Kasumi-1 (cell line): ENCODE results near the gene CERK.
"Not testable (repeated sequence)": the region's sequence is repeated elsewhere in the genome, so short reads cannot be mapped to it uniquely, and the experiment has no call there.

Source experiments
- DNase-seq, 2 experiments: peaks; one replicate each; lab custom pipeline; 2025; lab: John Stamatoyannopoulos, UW

CERK gene, protein sequence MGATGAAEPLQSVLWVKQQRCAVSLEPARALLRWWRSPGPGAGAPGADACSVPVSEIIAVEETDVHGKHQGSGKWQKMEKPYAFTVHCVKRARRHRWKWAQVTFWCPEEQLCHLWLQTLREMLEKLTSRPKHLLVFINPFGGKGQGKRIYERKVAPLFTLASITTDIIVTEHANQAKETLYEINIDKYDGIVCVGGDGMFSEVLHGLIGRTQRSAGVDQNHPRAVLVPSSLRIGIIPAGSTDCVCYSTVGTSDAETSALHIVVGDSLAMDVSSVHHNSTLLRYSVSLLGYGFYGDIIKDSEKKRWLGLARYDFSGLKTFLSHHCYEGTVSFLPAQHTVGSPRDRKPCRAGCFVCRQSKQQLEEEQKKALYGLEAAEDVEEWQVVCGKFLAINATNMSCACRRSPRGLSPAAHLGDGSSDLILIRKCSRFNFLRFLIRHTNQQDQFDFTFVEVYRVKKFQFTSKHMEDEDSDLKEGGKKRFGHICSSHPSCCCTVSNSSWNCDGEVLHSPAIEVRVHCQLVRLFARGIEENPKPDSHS

DNA sequence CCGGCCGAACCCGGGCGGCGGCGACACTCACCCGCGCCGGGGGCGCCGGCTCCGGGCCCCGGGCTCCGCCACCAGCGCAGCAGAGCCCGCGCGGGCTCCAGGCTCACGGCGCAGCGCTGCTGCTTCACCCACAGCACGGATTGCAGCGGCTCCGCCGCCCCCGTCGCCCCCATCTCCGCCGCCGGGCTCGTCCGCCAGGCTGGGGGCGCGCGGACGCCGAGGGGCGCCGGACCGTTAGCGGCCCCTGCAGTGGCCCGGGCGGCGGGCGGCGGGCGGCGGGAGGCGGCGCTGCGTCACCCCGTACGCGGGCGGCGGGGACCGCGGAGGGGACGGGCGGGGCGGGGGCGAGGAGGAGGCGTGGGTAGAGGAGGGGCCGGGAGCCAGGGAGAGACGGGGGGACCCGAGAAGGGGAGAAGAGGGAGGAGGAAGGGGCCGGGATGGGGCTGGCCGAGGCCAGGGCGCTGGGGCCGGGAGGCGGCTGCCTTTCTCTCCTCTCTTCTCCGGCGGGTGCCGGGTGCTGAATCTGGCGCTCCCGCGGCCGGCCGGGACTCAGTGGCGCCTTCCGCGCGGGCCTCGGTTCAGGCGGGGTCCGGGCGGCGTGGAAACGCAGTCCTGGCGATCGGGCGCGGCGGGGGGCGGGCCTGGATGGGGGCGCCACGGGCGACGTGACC lies at the start of gene CERK:
TSS of gene CERK (minus strand) at position 277 of the 671 bp plus-strand sequence. CDS start at position 173, 104 bp downstream.
- peak; percentile 27 to 29 for DNase-seq

DNA sequence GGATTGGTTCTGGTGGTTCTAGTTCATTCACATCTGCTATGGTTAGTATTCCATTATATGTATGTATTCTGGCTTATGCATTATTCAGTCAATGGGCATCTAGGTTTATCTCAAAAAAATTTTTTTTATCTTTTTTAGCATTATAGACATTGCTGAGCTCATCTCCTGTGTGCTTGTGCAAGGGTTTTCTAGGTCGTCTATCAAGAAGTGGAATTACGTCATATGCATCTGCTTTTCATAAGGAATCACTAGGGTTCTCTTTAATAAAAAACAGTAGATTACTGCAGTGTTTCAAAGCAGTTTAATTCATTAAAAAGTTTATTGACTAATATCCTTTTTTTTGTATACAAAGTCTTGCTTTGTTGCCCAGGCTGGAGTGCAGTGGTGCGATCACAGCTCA lies 45.7 kb upstream of the CERK start:
- DNase-seq: no peak

DNA sequence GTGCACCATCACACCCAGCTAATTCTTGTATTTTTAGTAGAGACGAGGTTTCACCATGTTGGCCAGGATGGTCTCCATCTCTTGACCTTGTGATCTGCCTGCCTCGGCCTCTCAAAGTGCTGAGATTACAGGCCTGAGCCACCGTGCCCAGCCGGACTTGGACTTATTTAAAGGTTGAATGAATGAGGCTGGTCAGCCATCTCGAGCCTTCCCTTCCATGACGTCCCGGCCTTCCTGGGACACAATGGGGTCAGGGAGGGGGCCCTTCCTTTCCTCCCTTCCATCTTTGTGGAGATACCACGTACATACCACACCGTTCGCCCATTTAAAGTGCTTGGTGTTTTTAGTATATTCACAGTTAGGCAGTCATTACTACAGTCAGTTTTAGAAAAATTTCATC lies 44.1 kb upstream of the CERK start:
- DNase-seq: not testable (repeated sequence)

DNA sequence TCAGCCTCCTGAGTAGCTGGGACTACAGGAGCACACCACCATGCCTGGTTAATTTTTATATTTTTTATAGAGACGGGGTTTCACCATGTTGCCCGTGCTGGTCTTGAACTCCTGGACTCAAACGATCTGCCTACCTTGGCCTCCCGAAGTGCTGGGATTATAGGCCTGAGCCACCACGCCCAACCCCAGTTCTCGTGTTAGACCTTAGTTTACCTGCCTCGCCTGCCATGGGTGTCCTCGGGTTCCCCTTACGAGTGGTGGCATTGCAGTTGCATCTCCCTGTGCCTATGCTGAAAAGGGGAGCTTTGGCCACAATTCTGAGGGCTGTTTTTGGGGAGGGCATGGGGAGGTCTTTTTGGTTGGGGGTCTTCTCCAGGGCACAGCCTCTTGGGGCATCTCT lies 43.2 kb upstream of the CERK start:
- no peak for DNase-seq

DNA sequence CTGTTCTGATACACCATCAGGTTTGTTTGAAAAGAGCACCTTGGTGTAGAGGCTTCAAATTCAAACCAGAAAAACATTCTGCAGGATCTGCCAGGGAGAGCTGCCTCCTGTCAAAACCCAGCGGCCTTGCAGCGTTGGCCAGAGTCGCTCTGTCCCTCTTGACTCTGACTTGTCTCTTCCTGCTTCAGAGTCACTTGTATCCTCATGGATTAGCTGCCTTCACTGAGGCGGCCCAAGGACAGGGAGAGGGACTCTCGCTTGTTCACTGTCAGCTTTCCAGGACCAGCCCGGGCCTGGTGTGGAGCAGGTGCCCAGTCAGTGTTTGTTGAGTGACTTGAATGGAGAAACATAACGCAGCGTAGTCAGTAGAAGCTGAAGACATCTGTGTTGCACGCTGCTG lies 42.4 kb upstream of the CERK start:
- DNase-seq: no peak

DNA sequence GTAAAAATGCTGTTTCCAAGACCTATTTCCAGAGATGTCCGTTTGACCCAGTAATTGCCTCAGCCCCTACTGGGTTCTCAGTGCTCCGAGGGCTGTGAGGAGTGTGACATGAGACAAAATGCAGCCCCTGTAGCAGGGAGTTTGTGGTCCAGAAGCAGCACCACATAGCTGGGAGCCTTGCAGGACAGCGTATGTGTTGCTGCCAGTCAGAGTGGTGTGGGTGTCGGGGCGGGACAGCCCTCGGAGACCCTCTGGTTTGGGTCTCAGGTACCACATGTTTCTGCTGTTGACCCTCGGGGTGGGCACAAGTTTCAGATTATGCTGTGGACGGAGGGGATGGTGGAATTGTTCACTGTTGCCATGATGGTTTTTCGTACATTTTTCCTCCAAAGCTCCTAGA lies 41.6 kb upstream of the CERK start:
- DNase-seq: no peak

DNA sequence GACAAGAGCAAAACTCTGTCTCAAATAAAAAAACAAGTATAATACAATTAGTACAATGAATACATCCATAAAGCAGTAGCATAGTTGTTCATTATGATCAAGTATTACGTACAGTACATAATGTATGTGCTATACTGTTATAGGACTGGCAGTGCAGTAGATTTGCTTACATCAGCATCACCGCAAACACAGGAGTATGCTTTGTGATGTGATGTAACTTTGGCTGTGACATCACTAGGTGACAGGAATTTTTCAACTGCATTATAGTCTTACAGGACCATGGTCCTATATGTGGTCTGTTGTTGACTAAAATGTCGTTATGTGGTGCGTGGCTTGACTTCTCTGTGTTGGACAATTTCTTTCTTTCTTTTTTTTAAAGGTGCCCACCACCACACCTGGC lies 41.0 kb upstream of the CERK start:
- no peak for DNase-seq

DNA sequence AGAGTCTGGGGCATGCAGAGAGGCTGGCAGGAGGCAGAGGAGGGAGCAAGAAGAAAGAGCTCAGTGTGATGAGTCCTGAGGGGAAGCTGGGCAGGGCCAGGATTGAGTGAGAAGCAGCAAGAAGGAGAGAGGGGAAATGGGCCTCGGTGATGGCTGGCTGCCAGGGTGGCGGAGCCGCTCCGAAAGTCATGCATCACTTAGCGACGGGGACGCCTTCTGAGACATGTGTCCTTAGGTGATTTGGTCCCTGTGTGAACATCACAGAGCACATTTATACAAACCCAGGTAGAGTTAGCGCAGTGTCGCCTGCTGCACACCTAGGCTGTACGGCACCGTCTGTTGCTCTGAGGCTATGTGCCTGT lies 39.5 kb upstream of the CERK start:
- DNase-seq: peak; percentile 69 to 89

DNA sequence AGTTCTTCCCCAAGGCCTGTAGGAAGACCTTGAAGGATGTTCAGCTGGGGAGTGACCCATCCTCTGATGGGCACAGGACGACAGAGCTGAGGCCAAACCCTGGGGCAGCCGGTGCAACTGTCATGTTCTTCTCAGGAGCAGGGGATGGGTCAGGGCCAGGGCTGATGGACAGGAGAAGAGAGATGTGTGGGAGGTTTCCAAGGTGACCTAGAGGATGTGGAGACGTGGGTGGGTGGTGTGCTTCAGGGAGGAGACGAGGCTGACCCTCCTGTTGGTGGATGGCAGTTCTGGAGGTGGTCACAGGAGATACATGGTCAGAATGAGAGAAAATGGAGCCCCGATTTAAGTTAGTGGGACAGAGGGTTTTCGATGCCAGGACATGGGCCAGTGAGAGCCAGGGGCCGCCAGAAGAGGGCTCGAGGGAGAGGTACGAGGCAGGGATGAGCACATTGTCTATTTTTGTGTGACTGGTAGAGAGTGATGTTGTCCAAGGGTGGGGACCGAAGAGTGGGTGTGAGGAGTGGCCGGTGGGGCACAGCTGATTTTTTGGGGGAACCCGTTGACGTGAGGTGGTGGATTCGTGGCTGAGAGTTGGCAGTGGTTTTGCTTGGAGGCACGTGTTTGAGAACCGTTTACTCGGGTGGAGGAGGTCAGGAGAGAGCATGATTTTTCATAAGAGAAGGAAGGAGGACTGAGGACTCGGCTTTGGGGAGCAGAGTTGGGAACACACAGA lies 39.0 kb upstream of the CERK start:
- no peak for DNase-seq

DNA sequence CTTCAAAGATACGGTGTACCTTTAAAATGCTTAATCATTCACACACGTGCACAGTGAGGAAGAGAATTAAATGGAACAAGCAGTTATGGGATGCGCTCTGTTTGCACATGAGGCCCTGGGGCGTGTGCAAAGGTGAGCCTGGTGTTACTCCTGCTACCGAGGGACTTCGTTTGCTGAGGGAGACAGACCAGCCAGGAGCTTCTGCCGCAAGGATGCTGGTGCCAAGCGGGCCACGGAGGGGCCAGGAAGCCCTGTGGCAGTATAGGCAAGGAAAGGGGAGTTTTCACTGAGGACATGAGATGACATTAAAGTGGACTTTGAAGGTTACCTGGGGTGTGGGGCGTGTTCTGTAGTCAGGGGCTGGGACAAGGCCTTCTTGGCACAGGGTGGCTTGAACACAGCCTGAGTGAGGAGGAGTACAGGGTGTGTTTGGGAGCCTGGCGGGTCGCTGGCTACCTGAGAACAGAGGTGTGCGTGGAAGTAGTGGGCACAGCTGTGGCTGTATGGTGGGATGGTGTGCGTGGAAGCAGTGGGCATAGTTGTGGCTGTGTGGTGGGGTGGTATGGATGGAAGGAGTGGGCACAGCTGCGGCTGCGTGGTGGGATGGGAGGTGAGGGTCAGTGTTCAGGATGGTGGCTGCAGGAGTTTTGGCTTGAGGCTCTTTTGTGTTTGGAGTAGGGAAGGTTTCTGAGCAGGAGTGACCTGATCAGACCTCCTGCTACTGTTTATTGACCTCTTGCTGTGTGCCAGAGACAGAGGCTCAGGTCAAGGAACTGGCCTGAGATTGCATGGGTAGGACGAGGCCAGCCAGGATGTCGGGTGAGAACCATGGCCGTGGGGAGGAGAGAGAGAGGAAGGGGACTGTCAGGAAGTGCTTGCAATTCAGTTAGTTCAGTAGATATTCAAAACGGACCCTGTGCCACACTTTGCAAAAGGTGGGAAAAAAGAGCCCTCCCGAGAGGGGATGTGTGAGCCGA lies 38.1 kb upstream of the CERK start:
- no peak for DNase-seq

DNA sequence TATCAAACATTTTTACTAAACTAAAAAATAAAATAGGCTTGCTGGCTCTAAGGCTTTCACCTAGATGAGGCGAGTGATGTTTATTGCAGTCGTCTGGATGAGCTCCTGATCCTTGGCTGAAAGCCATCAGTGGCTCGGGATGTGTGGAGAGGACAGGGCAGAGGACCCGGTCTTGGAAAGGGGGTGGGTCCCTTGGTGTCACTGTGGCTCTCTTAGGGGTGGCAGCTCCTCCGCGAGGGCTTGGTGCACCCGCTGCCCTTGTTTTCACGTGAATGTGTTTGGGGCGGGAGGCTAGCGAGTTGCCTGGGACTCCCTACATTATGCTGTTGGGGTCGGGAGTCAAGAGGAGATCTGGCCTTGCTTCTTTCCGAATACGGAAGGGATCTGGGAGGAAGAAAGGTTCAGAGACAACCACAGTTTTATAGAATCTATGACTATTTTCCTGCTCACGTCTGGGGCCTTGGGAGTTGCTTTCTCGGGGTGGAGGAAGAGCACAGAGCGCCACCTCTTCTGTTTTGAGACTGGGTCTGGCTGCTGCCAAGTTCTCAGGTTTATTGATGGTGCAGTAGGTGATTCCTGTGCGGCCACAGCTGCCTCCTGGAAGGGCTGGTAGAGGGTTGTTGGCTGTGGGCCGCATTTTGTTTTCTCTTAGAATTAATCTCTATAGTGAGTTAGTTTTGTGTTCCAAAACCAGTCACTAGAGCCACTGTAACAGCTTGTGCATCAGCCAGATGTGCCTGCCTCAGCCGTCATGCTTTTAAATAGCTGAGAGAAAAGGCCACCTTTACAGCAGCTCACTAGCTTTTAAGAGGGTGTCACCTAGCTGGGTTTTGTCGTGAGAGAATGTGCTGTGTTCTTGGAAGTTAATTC lies 37.2 kb upstream of the CERK start:
- no peak for DNase-seq

DNA sequence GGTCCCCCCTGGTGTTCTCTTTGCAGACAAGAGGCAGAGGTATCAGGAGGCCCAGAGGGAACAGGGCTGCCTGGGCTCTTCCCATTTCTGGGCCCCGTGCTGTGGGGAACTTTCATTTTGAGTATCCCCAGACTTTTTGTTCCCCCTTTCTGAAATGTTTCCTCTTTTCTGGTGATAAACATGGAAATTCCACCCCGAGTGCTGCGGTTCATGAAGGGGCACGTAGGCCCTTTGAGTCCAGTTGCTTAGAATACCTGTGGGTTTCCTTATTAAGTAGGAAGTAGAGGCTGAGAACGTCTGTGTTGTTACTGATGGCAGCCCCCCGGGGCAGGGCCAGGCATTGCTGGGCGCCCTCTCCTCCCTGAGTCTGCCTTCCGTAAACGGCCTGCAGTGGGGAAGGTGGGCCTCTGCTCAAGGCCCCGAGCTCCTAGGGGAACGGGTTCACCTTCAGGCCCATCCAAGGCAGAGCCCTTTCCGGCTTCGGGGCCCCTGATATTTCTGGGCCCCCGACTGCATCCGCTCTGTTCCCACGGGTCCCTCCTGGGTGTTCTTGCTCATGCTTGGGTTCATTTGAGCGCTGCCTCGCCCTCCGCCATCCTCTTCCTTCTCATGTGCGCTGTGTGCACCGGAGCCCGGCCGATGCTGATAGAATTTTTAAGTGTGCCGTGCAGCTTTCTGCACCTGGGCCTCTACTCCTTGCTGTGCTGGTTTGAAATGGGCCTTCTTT lies 36.4 kb upstream of the CERK start:
- DNase-seq: peak; percentile 54 to 55

DNA sequence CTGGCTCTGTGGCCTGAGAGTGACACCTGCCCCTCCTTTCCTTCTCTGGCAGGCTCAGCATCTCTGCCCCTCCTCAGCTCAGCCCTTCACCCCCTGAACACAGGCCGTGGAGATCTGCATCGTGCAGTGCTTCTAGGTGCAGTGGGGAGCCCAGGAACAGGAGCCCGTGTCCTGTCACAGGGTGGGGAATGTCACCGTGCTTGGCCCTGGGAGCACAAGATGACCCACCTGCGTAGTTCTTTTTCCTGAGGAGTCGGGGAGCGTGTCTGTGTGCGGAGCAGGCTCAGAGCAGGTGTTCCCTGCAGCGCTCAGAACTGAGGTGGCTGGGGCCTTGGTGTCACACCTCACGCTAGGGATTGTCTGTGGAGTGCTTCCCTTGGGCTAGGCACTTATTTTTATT lies 35.0 kb upstream of the CERK start:
- no peak for DNase-seq

DNA sequence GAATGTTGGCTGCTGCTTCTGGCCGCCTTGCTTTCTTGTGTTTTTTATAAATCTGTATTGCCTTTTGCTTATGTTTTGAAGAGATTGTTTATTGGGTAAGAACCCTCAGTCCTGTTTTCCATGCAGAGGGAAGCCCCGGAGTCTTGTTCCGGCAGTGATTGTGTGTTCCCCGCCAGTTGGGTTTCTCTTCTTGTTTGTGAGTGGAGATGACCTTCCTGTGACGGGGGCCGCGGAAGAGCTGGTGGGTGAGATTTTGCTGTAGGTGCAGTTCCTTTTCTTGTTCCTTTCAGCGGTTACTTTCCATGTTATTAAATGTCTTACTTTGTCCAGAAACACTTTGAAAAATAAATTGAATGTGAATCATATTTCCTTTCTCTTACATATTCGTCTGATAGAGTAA lies 32.7 kb upstream of the CERK start:
- no peak for DNase-seq

DNA sequence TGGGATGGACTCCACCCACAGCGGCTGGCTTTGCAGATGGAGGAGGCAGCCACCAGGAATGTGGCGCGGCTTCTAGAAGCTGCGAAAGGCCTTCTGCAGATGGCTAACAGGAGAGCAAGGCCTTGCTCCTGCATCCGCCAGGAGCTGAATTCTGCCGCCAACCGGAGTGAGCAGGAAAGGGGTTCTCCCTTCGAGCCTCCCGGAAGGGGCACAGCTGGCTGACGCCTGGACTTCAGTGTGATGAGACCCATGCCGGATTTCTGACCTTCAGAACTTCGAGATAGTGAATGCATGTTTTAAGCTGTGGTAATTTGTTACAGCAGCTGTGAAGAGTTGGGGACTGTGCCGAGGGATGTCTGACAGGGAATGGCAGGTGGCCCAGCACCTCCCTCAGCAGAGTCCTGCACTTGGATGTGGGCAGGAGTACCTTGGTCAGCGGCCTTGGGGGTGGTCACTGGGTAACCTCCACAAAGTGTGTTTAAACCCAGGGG lies 32.1 kb upstream of the CERK start:
- DNase-seq: no peak

DNA sequence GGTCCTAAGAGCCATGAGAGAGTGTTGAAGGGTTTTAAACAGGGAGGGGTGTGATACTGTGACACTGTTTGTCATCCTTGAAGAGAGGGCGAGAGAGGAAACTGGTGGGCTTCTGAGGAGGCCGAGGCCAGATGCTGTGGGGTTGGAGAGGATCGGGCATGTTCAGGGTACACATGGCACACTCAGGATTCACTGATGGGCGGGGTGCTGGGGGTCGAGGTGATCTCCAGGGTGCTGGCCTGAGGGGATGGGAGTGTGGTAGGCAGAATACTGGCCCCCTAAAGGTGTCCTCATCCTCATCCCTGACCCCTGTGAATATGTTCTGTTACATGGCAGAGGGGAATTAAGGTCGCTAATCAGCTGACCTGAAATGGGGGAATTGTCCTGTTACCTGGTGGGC lies 31.7 kb upstream of the CERK start:
- no peak for DNase-seq

DNA sequence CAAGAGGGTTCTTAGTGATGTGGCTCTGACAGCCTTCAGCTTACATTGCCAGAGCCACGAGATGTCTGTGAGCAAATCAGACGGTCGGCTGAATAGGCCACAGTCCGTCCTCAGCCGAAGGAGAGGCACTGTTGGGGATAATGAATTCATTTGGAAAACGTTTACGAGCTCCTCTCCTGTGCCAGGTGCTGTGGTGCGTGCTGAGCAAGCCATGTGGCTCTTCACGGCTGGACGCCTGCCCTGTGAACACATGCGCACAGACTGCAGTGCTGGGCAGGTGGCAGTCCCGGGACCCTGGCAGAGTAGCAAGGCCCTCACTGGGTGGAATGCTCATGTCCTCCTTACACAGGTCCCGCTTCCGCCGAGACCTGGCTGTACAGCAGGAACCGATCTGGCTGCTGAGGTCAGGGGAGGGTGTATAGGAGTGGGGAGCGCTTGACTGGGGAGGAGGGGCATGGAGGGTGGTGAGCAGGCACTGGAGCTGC lies 31.2 kb upstream of the CERK start:
- DNase-seq: no peak

DNA sequence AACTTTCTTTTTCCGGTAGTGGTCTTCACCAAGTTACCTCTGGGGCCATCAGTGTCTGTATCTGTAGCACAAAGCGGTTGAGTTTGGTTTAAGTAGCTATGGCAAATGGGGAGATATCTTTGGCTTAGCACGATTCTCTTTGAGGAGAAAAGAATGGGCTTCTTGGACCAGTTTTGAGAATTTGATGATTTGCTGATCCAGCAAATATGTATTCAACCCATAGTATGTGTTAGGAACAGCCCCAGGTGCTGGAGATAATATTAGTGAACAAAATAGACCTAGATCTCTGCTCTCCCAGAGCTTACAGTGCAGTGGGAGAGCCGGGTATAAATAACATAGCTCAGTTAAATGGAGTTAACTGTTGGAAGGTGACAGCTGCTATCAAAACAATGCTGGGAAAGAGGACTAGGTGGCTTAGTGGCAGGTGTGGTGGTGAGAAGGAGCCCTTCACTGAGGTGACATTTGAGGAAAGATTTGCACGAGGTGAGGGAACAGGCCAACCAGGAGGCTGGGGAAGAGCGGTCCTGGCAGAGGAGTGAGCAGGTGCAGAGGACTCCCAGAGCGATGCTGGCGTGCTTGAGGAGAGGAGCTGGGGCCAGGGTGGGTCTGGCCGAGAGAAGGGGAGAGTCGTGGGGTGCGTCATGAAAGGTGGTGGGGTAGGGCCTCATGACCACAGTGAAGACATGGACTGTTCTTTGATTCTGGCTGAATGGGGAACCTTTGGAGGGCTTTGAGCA lies 29.4 kb upstream of the CERK start:
- DNase-seq: no peak

DNA sequence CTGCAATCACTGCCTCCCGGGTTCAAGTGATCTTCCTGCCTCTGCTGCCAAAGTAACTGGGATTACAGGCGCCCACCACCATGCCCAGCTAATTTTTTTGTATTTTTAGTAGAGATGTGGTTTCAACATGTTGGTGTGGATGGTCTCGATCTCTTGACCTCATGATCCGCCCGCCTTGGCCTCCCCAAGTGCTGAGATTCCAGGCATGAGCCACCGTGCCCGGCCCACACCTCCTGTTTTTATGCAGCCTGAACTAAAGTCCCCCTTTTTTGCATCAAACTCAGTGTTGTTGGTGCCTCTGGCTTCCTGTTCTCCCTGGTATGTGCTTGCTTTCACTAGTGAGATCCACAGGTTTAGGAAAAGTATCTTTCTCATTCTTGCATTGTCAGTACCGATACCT lies 28.6 kb upstream of the CERK start:
- DNase-seq: no peak
